RWPE2 (cell line): ENCODE data around the gene ARMC2.

ENCODE experiments used
- ATAC-seq: fragments of 200-7000 bp; cut with Tn5 transposase; 3 replicates; pipeline ENCODE4 v1.9.1; 2021; ENCODE audit warnings: low read depth
- DNase-seq: peaks from one replicate; pipeline ENCODE4 v3.0.0-alpha.2; 2020; ENCODE audit warnings: low spot score
- H3K27ac ChIP-seq: fragments of 450-650 bp; 2 replicates; pipeline ENCODE4 v1.5.1; 2017; ENCODE audit warnings: mild to moderate bottlenecking; ENCODE audit not compliant: poor library complexity, severe bottlenecking
- H3K27me3 ChIP-seq: fragments of 250-450 bp; sonication (Bioruptor Pico); 2 replicates; pipeline ENCODE4 v1.5.1; 2021; ENCODE audit warnings: mild to moderate bottlenecking, moderate library complexity; ENCODE audit not compliant: insufficient read depth, poor library complexity, severe bottlenecking
- H3K36me3 ChIP-seq: fragments of 250-450 bp; sonication (Bioruptor Pico); 2 replicates; pipeline ENCODE4 v1.5.1; 2020; ENCODE audit warnings: low read depth, mild to moderate bottlenecking, moderate library complexity
- H3K4me1 ChIP-seq: fragments of 250-450 bp; sonication (Bioruptor Pico); 2 replicates; pipeline ENCODE4 v1.5.1; 2021; ENCODE audit warnings: mild to moderate bottlenecking, moderate library complexity; ENCODE audit not compliant: insufficient read depth, poor library complexity, severe bottlenecking
- H3K4me3 ChIP-seq: fragments of 250-450 bp; sonication (Bioruptor Pico); 2 replicates; pipeline ENCODE4 v1.5.1; 2021; ENCODE audit warnings: mild to moderate bottlenecking, moderate library complexity; ENCODE audit not compliant: severe bottlenecking
- H3K9me3 ChIP-seq: fragments of 250-450 bp; sonication (Bioruptor Pico); 2 replicates; pipeline ENCODE4 v1.5.1; 2021; ENCODE audit warnings: mild to moderate bottlenecking, moderate library complexity; ENCODE audit not compliant: severe bottlenecking
- CTCF ChIP-seq: fragments of 450-650 bp; IDR thresholded peaks from one replicate; pipeline ENCODE4 v1.5.1; 2017; ENCODE audit warnings: mild to moderate bottlenecking, moderate library complexity; ENCODE audit not compliant: poor library complexity, severe bottlenecking

The ARMC2 gene

GRCh38 chr6:108947114-108947854, 99.1 kb downstream of the ARMC2 start:
- no peaks in the 10 kb centered on the region for H3K36me3 ChIP-seq
- no peak overlapping the region for H3K4me3 ChIP-seq
- TF ChIP-seq CTCF, result no peak
- peaks cover 43% of the 10 kb centered on the region for H3K4me1 ChIP-seq
- no peaks in the 10 kb centered on the region for H3K9me3 ChIP-seq
- peak overlapping the region; percentile 83 for H3K27ac ChIP-seq
- no peak for DNase-seq
- ATAC-seq, result peak; percentile 92
- H3K27me3 ChIP-seq, result no peaks in the 10 kb centered on the region

GRCh38 chr6:108948181-108948661, 100.0 kb downstream of the ARMC2 start:
- DNase-seq, result no peak
- peaks cover 43% of the 10 kb centered on the region for H3K4me1 ChIP-seq
- H3K27me3 ChIP-seq, result no peaks in the 10 kb centered on the region
- H3K4me3 ChIP-seq, result no peak overlapping the region
- H3K9me3 ChIP-seq, result no peaks in the 10 kb centered on the region
- peak; percentile 57 for ATAC-seq
- TF ChIP-seq CTCF, result no peak
- H3K27ac ChIP-seq, result peak overlapping the region; percentile 83
- H3K36me3 ChIP-seq, result no peaks in the 10 kb centered on the region

DNA sequence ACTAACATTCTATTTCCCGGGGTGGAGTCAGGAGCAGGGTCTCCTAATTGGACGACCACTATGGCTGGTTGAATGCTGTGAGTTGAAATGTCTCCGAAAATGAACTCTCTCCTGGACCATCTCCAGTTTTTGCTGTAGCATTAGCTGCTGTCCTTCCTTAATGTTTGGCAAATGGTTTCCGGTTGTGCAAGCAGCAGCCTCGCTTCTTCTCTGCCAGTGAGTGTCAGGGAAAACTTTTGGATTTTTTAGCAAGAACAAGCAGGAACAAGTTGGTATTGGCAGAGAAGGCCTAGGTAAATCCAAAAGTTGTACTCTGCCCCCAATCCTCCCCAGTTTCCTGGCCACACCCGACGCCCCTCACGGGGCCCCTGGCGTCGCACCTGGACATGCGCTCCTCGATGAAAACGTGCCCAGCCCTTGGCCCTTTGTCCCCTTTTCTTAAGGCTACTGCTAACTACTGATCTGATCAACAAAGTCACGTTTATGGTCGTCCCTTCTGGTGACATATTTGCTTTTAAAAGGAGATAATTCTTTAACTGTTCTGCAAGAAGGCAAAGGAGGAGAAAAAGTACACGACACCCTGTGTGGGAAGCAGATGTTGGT, 103.2 kb downstream of the ARMC2 start:
- no peak for TF ChIP-seq CTCF
- no peak overlapping the region for H3K4me3 ChIP-seq
- peak overlapping the region; percentile 12 for H3K27ac ChIP-seq
- H3K9me3 ChIP-seq, result no peaks in the 10 kb centered on the region
- peaks cover 37% of the 10 kb centered on the region for H3K4me1 ChIP-seq
- ATAC-seq, result no peak
- no peaks in the 10 kb centered on the region for H3K27me3 ChIP-seq
- no peak for DNase-seq
- no peaks in the 10 kb centered on the region for H3K36me3 ChIP-seq

DNA sequence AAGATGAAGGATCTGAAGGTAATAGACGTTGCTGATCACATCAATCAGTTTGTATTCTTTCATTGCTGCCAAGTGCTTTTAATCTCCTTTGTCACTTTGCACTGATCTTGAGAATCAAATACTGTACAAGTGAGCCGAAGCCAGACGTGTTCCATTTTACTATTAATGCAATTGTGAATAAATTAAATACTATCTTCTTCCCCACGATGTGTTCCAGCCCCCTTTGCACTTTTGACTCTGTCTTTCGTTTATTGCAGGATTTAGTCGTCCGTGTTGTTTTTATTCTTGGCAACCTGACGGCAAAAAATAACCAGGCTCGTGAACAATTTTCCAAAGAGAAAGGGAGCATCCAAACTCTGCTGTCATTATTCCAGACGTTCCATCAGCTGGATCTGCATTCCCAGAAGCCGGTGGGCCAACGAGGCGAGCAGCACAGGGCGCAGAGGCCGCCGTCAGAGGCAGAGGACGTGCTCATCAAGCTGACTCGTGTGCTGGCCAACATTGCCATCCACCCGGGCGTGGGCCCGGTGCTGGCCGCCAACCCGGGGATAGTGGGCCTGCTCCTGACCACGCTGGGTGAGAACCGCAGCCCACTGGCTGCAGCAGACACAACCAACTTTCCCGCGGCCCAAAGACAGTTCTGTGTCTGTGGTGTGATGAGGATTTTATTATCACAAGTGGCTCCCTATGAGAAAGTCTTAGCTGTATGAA, 104.7 kb downstream of the ARMC2 start:
- Histone ChIP-seq H3K4me1 (peaks cover 24% of the 10 kb centered on the region), H3K27me3 (no peaks in the 10 kb centered on the region), H3K27ac (no peak overlapping the region), H3K9me3 (no peaks in the 10 kb centered on the region), H3K4me3 (no peak overlapping the region), H3K36me3 (no peaks in the 10 kb centered on the region)
- TF ChIP-seq CTCF, result no peak
- DNase-seq (no peak), ATAC-seq (no peak)
